Measurements from ENCODE around the gene BLOC1S2. TPM values are rescaled to one million over a fixed set of nuclear protein-coding genes. Genes with fewer than 3 reads are reported as not detected.

The BLOC1S2 gene
- total RNA-seq, 4 donors from 2014 or later: 1.1 to 20.3 (median 13.4) TPM; not detected in 1

DNA sequence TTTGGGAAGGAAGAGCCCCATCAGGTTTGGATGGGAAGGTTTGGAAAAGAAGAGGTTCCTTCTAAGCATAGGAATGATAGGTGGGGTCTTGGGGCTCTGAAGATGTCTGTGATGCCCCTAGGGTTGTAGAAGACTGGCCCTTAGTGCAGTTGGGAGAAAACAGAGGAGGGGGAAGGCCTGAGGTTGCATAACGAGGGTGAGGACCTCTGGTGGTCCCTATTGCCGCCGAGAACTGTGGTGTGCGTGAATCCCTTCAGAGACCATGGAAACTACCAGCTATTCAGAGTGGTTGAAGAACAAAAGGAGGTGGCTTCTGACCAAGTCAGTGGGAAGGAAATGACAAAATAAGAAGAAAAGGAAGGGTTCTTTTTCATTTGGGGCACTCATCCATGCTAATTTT lies 46.6 kb upstream of the BLOC1S2 start:
- TF ChIP-seq, protein P1, sequence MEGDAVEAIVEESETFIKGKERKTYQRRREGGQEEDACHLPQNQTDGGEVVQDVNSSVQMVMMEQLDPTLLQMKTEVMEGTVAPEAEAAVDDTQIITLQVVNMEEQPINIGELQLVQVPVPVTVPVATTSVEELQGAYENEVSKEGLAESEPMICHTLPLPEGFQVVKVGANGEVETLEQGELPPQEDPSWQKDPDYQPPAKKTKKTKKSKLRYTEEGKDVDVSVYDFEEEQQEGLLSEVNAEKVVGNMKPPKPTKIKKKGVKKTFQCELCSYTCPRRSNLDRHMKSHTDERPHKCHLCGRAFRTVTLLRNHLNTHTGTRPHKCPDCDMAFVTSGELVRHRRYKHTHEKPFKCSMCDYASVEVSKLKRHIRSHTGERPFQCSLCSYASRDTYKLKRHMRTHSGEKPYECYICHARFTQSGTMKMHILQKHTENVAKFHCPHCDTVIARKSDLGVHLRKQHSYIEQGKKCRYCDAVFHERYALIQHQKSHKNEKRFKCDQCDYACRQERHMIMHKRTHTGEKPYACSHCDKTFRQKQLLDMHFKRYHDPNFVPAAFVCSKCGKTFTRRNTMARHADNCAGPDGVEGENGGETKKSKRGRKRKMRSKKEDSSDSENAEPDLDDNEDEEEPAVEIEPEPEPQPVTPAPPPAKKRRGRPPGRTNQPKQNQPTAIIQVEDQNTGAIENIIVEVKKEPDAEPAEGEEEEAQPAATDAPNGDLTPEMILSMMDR (IDR thresholded peaks at IDR 0.05): no peak
- no peak for TF ChIP-seq POLR2AphosphoS5 (IDR thresholded peaks at IDR 0.05)
- no peak for TF ChIP-seq POLR2A (IDR thresholded peaks at IDR 0.05)
- TF ChIP-seq EP300 (IDR thresholded peaks at IDR 0.05; ENCODE audit: low read depth): no peak
- in situ Hi-C loops (cut with MboI; ENCODE audit: low pct_ligation_motif_present in 1 of 4, low pct_unique_long_range_greater_than_20kb in 1 of 4, low sequenced_read_pairs in 3 of 4): loop anchor here in 2 of 4 donors (25.0 kb wide), 1 partner anchor 179 kb away; the partner anchor contains the start of gene SEC31B (in 2 of the 2)
- H3K4me3 ChIP-seq: no peak overlapping the region
- no peak overlapping the region for H3K27ac ChIP-seq
- H3K36me3 ChIP-seq: no peaks in the 10 kb centered on the region
- H3K4me1 ChIP-seq: no peaks in the 10 kb centered on the region
- H3K27me3 ChIP-seq: peaks cover 51% of the 10 kb centered on the region
- no peak for DNase-seq
- 43 to 75% methylated on average over 1 to 4 of the region's 4 CpGs for WGBS, 2 donors (ENCODE audit: low coverage in 1 of 2)
- intact Hi-C loops (cut with DNase I; ENCODE audit: low total_unique reads): no loop called here
- no peaks in the 10 kb centered on the region for H3K9me3 ChIP-seq

DNA sequence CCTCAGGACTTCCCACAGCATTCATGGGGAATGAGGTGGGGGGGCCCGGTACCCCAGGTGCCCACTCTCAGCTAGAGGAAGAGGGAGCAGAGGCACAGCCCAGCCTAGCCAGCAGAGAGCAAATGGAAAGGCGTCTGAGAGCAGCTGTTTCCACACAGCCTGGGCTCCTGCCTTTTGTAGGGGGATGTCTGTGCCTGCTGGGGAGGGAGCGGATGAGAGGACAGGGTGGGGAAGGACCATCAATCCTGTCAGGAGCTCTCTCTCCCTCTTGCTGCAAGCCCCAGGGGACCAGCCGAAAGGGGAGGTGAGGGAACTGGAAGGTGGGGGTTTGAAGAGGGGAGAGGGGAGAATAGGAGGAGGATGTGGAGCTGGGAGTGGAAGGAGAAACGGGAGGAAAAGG lies 43.6 kb upstream of the BLOC1S2 start, which contains the start of gene PKD2L1:
Gene PKD2L1 (minus strand): TSS at position 150 of the 400 bp plus-strand sequence. CDS start 125 bp downstream, at position 25.
- no peak within 1 kb of the TSS for H3K4me3 ChIP-seq
- no peaks in the 10 kb centered on the region for H3K36me3 ChIP-seq
- no peaks in the 10 kb centered on the region for H3K9me3 ChIP-seq
- no peak for TF ChIP-seq POLR2A (IDR thresholded peaks at IDR 0.05)
- no peak for TF ChIP-seq POLR2AphosphoS5 (IDR thresholded peaks at IDR 0.05)
- TF ChIP-seq EP300 (IDR thresholded peaks at IDR 0.05; ENCODE audit: low read depth): no peak
- TF ChIP-seq, protein P1 (IDR thresholded peaks at IDR 0.05): no peak
- peaks cover 54% of the 10 kb centered on the region for H3K27me3 ChIP-seq
- intact Hi-C loops (cut with DNase I; ENCODE audit: low total_unique reads) (no loop called here), in situ Hi-C loops (cut with MboI; ENCODE audit: low pct_ligation_motif_present in 1 of 4, low pct_unique_long_range_greater_than_20kb in 1 of 4, low sequenced_read_pairs in 3 of 4) (loop anchor here in 2 of 4 donors (25.0 kb wide), 1 partner anchor 182 kb away; the partner anchor contains the start of gene SEC31B (in 2 of the 2))
- 60% methylated on average over 1 to 5 of the region's 5 CpGs for WGBS, 2 donors (ENCODE audit: low coverage in 1 of 2)
- DNase-seq: no peak
- peaks cover 0 to 5% (median 0%) of the 10 kb centered on the region in 4 donors for H3K4me1 ChIP-seq
- no peak within 1 kb of the TSS for H3K27ac ChIP-seq

DNA sequence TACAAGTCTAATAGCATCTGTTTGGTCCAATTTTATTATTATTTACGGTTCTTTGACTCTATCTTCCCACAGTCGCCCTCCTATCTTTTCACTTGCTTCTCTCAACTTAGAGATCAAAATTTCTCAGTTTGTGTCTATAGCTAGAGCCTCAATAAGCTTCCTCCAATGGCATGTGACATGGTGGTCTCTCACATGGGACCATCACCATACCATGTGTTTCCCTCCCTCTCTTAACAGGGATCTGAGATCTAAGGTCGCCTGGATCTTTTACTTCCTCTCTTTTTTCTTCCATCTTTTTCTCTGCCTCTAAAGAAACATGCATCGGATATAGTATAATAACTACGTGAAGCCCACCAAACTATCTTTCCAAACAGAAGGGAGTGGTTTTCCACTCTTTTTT lies 41.7 kb upstream of the BLOC1S2 start:
- TF ChIP-seq EP300 (IDR thresholded peaks at IDR 0.05; ENCODE audit: low read depth) (no peak), POLR2AphosphoS5 (IDR thresholded peaks at IDR 0.05) (no peak), POLR2A (IDR thresholded peaks at IDR 0.05) (no peak)
- TF ChIP-seq, protein P1 (IDR thresholded peaks at IDR 0.05): no peak
- peaks cover 40% of the 10 kb centered on the region for H3K27me3 ChIP-seq
- H3K36me3 ChIP-seq: no peaks in the 10 kb centered on the region
- no peak overlapping the region for H3K27ac ChIP-seq
- in situ Hi-C loops (cut with MboI; ENCODE audit: low pct_ligation_motif_present in 1 of 4, low pct_unique_long_range_greater_than_20kb in 1 of 4, low sequenced_read_pairs in 3 of 4) (loop anchor here in 2 of 4 donors (25.0 kb wide), 1 partner anchor 184 kb away; the partner anchor contains the start of gene SEC31B (in 2 of the 2)), intact Hi-C loops (cut with DNase I; ENCODE audit: low total_unique reads) (no loop called here)
- H3K4me1 ChIP-seq: peaks cover 0 to 5% (median 0%) of the 10 kb centered on the region in 4 donors
- DNase-seq: no peak
- 67 to 89% methylated on average over 3 to 5 of the region's 5 CpGs for WGBS, 2 donors (ENCODE audit: low coverage in 1 of 2)
- no peaks in the 10 kb centered on the region for H3K9me3 ChIP-seq
- H3K4me3 ChIP-seq: no peak overlapping the region

DNA sequence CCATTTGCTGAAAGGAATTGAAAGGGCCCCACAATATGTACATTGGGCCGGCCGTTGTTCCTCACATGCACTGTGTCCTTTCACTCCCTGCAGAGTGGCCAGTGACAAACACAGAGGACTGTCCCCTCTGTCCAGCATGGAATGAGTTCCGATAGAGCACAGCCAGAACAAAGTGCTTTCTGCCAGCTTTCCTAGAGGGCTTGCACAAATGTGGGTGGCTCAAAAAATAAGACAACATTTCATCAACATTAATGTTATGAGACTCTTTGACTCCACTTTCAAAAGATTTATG lies 41.2 kb upstream of the BLOC1S2 start:
- H3K27me3 ChIP-seq: peaks cover 42% of the 10 kb centered on the region
- no peak for DNase-seq

More for the DNA sequence above, 41.2 kb upstream of the BLOC1S2 start:
- H3K4me1 ChIP-seq: peaks cover 0 to 5% (median 0%) of the 10 kb centered on the region in 4 donors
- H3K9me3 ChIP-seq: no peaks in the 10 kb centered on the region
- intact Hi-C loops (cut with DNase I; ENCODE audit: low total_unique reads): no loop called here
- TF ChIP-seq EP300 (IDR thresholded peaks at IDR 0.05; ENCODE audit: low read depth) (no peak), POLR2AphosphoS5 (IDR thresholded peaks at IDR 0.05) (no peak)
- in situ Hi-C loops (cut with MboI; ENCODE audit: low pct_ligation_motif_present in 1 of 4, low pct_unique_long_range_greater_than_20kb in 1 of 4, low sequenced_read_pairs in 3 of 4): loop anchor here in 2 of 4 donors (25.0 kb wide), 1 partner anchor 185 kb away; the partner anchor contains the start of gene SEC31B (in 2 of the 2)
- WGBS, 2 donors (ENCODE audit: low coverage in 1 of 2): 62 to 81% methylated on average over 3 of the region's 3 CpGs
- H3K27ac ChIP-seq: no peak overlapping the region
- no peaks in the 10 kb centered on the region for H3K36me3 ChIP-seq
- no peak overlapping the region for H3K4me3 ChIP-seq

All from transverse colon (tissue), 4 donors.